Prostate gland (tissue), 2 donors: ENCODE measurements around the gene BSPRY.

ENCODE experiments used
- POLR2AphosphoS5 ChIP-seq: sonication (generic); formaldehyde crosslinking; IDR thresholded peaks from one replicate; pipeline ENCODE4 v1.6.1; 2017; ENCODE audit warnings: antibody characterized with exemption
- TF ChIP-seq, protein P1 (sequence below), 4 experiments: fragments of 200-600 bp in 2 of 4; fragments of 450-650 bp in 2 of 4; sonication (generic) in 2 of 4; IDR thresholded peaks; 1 replicate in 3 of 4; 2 replicates in 1 of 4; pipeline ENCODE4 v1.5.1; 2016 to 2019; ENCODE audit warnings: antibody characterized with exemption in 4 of 4, mild to moderate bottlenecking in 2 of 4, moderate library complexity in 2 of 4

GRCh38 chr9:113337714-113338113 lies 11.6 kb upstream of the BSPRY start:
- TF ChIP-seq, protein P1, sequence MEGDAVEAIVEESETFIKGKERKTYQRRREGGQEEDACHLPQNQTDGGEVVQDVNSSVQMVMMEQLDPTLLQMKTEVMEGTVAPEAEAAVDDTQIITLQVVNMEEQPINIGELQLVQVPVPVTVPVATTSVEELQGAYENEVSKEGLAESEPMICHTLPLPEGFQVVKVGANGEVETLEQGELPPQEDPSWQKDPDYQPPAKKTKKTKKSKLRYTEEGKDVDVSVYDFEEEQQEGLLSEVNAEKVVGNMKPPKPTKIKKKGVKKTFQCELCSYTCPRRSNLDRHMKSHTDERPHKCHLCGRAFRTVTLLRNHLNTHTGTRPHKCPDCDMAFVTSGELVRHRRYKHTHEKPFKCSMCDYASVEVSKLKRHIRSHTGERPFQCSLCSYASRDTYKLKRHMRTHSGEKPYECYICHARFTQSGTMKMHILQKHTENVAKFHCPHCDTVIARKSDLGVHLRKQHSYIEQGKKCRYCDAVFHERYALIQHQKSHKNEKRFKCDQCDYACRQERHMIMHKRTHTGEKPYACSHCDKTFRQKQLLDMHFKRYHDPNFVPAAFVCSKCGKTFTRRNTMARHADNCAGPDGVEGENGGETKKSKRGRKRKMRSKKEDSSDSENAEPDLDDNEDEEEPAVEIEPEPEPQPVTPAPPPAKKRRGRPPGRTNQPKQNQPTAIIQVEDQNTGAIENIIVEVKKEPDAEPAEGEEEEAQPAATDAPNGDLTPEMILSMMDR (IDR thresholded peaks at IDR 0.05): no peak
- no peak for TF ChIP-seq POLR2AphosphoS5
